GM21619 (cell line): ENCODE data around the gene GBA2.

Experiments used
- ATAC-seq: cut with Tn5 transposase; IDR thresholded peaks from one replicate; pipeline ENCODE4 v1.9.1; 2021; ENCODE audit not compliant: unreplicated experiment

Gene GBA2

GRCh38 chr9:35718721-35719511, 30.1 kb downstream of the GBA2 start:
- no peak for ATAC-seq

GRCh38 chr9:35717132-35717870, 31.7 kb downstream of the GBA2 start:
- no peak for ATAC-seq

- ATAC-seq, result no peak
Observed at GRCh38 chr9:35716230-35716629, 32.8 kb downstream of the GBA2 start.

- ATAC-seq, result no peak
Observed at GRCh38 chr9:35714579-35715252, 34.3 kb downstream of the GBA2 start.

GRCh38 chr9:35714123-35714522, 34.9 kb downstream of the GBA2 start:
- ATAC-seq, result no peak

GRCh38 chr9:35713578-35713977, 35.5 kb downstream of the GBA2 start:
- ATAC-seq, result no peak

- ATAC-seq, result no peak
Observed at GRCh38 chr9:35712762-35713400, 36.1 kb downstream of the GBA2 start.

- ATAC-seq, result no peak
Observed at GRCh38 chr9:35711501-35712428, 37.3 kb downstream of the GBA2 start.

- ATAC-seq, result no peak
Observed at GRCh38 chr9:35710818-35711500, 38.1 kb downstream of the GBA2 start.

- ATAC-seq, result no peak
Observed at GRCh38 chr9:35708146-35708545, 40.9 kb downstream of the GBA2 start.

GRCh38 chr9:35706951-35707350, 42.1 kb downstream of the GBA2 start:
- no peak for ATAC-seq

- ATAC-seq, result no peak
Observed at GRCh38 chr9:35705836-35706430, 43.1 kb downstream of the GBA2 start.

GRCh38 chr9:35705372-35705771, 43.7 kb downstream of the GBA2 start:
- ATAC-seq, result no peak

- no peak for ATAC-seq
Observed at GRCh38 chr9:35703906-35704672, 44.9 kb downstream of the GBA2 start.

GRCh38 chr9:35702696-35703095, 46.3 kb downstream of the GBA2 start:
- ATAC-seq, result no peak

GRCh38 chr9:35700942-35701341, 48.1 kb downstream of the GBA2 start:
- ATAC-seq, result no peak

GRCh38 chr9:35700031-35700430, 49.0 kb downstream of the GBA2 start:
- ATAC-seq, result no peak

GRCh38 chr9:35698231-35698630, 50.8 kb downstream of the GBA2 start:
- ATAC-seq, result no peak

- no peak for ATAC-seq
Observed at GRCh38 chr9:35697486-35697885, 51.5 kb downstream of the GBA2 start.
